Esophagus muscularis mucosa (tissue), 4 donors: ENCODE data around the gene ZNF280C. TPM values are rescaled to one million over a fixed set of nuclear protein-coding genes. Genes with fewer than 3 reads are reported as not detected.

Source experiments
- DNase-seq: peaks from one replicate; pipeline ENCODE4 v3.0.0-alpha.2; 2017; ENCODE audit errors: extremely low spot score
- H3K27ac ChIP-seq, 4 donors: fragments of 200-600 bp; sonication (generic); replicated peaks in 1 of 4; 1 replicate in 3 of 4; 2 replicates in 1 of 4; pipeline ENCODE4 v1.5.1; 2016 to 2019; ENCODE audit warnings: mild to moderate bottlenecking in 1 of 4
- H3K27me3 ChIP-seq, 4 donors: fragments of 200-600 bp; sonication (generic); one replicate each; pipeline versions ENCODE4 v1.5.1 to v1.6.0; 2016 to 2019
- H3K36me3 ChIP-seq, 4 donors: fragments of 200-600 bp; sonication (generic); one replicate each; pipeline ENCODE4 v1.5.1; 2016 to 2019
- H3K4me1 ChIP-seq, 4 donors: fragments of 200-600 bp; sonication (generic); one replicate each; pipeline ENCODE4 v1.5.1; 2016 to 2019
- H3K4me3 ChIP-seq, 4 donors: fragments of 200-600 bp; sonication (generic); 1 replicate in 2 of 4; 2 replicates in 2 of 4; pipeline ENCODE4 v1.5.1; 2016 to 2019; ENCODE audit warnings: mild to moderate bottlenecking in 4 of 4, moderate library complexity in 1 of 4
- H3K9me3 ChIP-seq, 4 donors: fragments of 200-600 bp; sonication (generic); 1 replicate in 3 of 4; 2 replicates in 1 of 4; pipeline ENCODE4 v1.5.1; 2016 to 2019
- CTCF ChIP-seq, 3 experiments: fragments of 200-600 bp in 2 of 3; fragments of 450-650 bp in 1 of 3; sonication (generic) in 2 of 3; IDR thresholded peaks; one replicate each; pipeline ENCODE4 v1.5.1; 2017 to 2019; ENCODE audit warnings: antibody characterized with exemption in 3 of 3, mild to moderate bottlenecking in 2 of 3, moderate library complexity in 1 of 3
- EP300 ChIP-seq: sonication (generic); formaldehyde crosslinking; IDR thresholded peaks from one replicate; pipeline ENCODE4 v1.6.1; 2017; ENCODE audit warnings: antibody characterized with exemption
- POLR2A ChIP-seq: fragments of 450-650 bp; IDR thresholded peaks from one replicate; pipeline ENCODE4 v1.6.1; 2017; ENCODE audit warnings: antibody characterized with exemption, moderate library complexity, mild to moderate bottlenecking, low read depth
- POLR2AphosphoS5 ChIP-seq, 2 donors: sonication (generic); formaldehyde crosslinking; IDR thresholded peaks; one replicate each; pipeline ENCODE4 v1.6.1; 2017; ENCODE audit warnings: antibody characterized with exemption in 2 of 2
- WGBS: methylation state at CpG from one replicate; pipeline ENCODE4 v1.1.5; 2018; 5-methylcytosine and 5-hydroxymethylcytosine counted together
- intact Hi-C: fragments of 100-400 bp; cut with DNase I; formaldehyde crosslinking; loops from one replicate; pipeline ENCODE4 v1.15.1; 2023
- total RNA-seq, 4 donors: library from RNA; depleted of rRNA; stranded (reverse); fragments of >200 nt; gene quantifications; one replicate each; pipeline versions ENCODE4 v1.1.0 to v1.2.1, GENCODE V29; 2016

The ZNF280C gene
- total RNA-seq, 4 donors from 2014 or later = 2.5 to 4.1 (median 3.4) TPM

- no peak overlapping the region for H3K4me3 ChIP-seq
- no peak for DNase-seq
- H3K27ac ChIP-seq = no peak overlapping the region
- H3K36me3 ChIP-seq = no peaks in the 10 kb centered on the region
- H3K4me1 ChIP-seq = no peaks in the 10 kb centered on the region
- no peaks in the 10 kb centered on the region for H3K9me3 ChIP-seq
- intact Hi-C loops = no loop called here
- TF ChIP-seq CTCF (IDR thresholded peaks at IDR 0.05) (no peak), POLR2AphosphoS5 (IDR thresholded peaks at IDR 0.05) (no peak), EP300 (no peak), POLR2A (no peak)
- 63% methylated on average over 4 of the region's 4 CpGs for WGBS
- no peaks in the 10 kb centered on the region for H3K27me3 ChIP-seq
These were observed 82.0 kb downstream of the ZNF280C start for GRCh38 chrX:130186651-130187050.

GRCh38 chrX:130184857-130185256 is 83.8 kb downstream of the ZNF280C start:
- Histone ChIP-seq H3K9me3 (no peaks in the 10 kb centered on the region), H3K27ac (no peak overlapping the region), H3K27me3 (no peaks in the 10 kb centered on the region), H3K4me1 (no peaks in the 10 kb centered on the region), H3K36me3 (no peaks in the 10 kb centered on the region), H3K4me3 (no peak overlapping the region)
- intact Hi-C loops = no loop called here
- 66% methylated on average over 2 of the region's 2 CpGs for WGBS
- DNase-seq = no peak
- no peak for TF ChIP-seq EP300
- TF ChIP-seq POLR2AphosphoS5 (IDR thresholded peaks at IDR 0.05) = no peak
- no peak for TF ChIP-seq POLR2A
- TF ChIP-seq CTCF (IDR thresholded peaks at IDR 0.05) = no peak

GRCh38 chrX:130184168-130184567 is 84.5 kb downstream of the ZNF280C start:
- Histone ChIP-seq H3K36me3 (no peaks in the 10 kb centered on the region), H3K27ac (no peak overlapping the region), H3K4me3 (no peak overlapping the region), H3K27me3 (no peaks in the 10 kb centered on the region), H3K9me3 (no peaks in the 10 kb centered on the region), H3K4me1 (no peaks in the 10 kb centered on the region)
- intact Hi-C loops = no loop called here
- DNase-seq = no peak
- TF ChIP-seq CTCF (IDR thresholded peaks at IDR 0.05) = no peak
- TF ChIP-seq POLR2A = no peak
- TF ChIP-seq POLR2AphosphoS5 (IDR thresholded peaks at IDR 0.05) = no peak
- no peak for TF ChIP-seq EP300
- WGBS = 89% methylated on average over 11 of the region's 11 CpGs

- H3K4me1 ChIP-seq = peaks cover 0 to under 1% (median 0%) of the 10 kb centered on the region in 4 donors
- no peaks in the 10 kb centered on the region for H3K36me3 ChIP-seq
- no peak for DNase-seq
- WGBS = 53% methylated on average over 7 of the region's 7 CpGs
- H3K4me3 ChIP-seq = no peak overlapping the region
- intact Hi-C loops = no loop called here
- TF ChIP-seq EP300 (no peak), POLR2A (no peak), CTCF (IDR thresholded peaks at IDR 0.05) (no peak), POLR2AphosphoS5 (IDR thresholded peaks at IDR 0.05) (no peak)
- H3K9me3 ChIP-seq = no peaks in the 10 kb centered on the region
- H3K27me3 ChIP-seq = no peaks in the 10 kb centered on the region
- no peak overlapping the region for H3K27ac ChIP-seq
These were observed 89.0 kb downstream of the ZNF280C start for GRCh38 chrX:130179579-130180215.

- no peak overlapping the region for H3K27ac ChIP-seq
- intact Hi-C loops = no loop called here
These were observed 89.5 kb downstream of the ZNF280C start for GRCh38 chrX:130179170-130179569.

More at GRCh38 chrX:130179170-130179569, 89.5 kb downstream of the ZNF280C start:
- no peak overlapping the region for H3K4me3 ChIP-seq
- peaks cover 0 to 6% (median 4%) of the 10 kb centered on the region in 4 donors for H3K4me1 ChIP-seq
- no peaks in the 10 kb centered on the region for H3K36me3 ChIP-seq
- WGBS = 93% methylated on average over 5 of the region's 5 CpGs
- H3K27me3 ChIP-seq = no peaks in the 10 kb centered on the region
- DNase-seq = no peak
- H3K9me3 ChIP-seq = no peaks in the 10 kb centered on the region
- TF ChIP-seq EP300 (no peak), POLR2AphosphoS5 (IDR thresholded peaks at IDR 0.05) (no peak), CTCF (IDR thresholded peaks at IDR 0.05) (no peak), POLR2A (no peak)
